NCI-H2081 treated with DMSO at 0.1 percent for 48 hours (cell line): Measurements from ENCODE around the gene SETBP1.

Experiments
- DNase-seq: peaks from one replicate; lab custom pipeline; 2025; lab: John Stamatoyannopoulos, UW

Gene SETBP1

DNA sequence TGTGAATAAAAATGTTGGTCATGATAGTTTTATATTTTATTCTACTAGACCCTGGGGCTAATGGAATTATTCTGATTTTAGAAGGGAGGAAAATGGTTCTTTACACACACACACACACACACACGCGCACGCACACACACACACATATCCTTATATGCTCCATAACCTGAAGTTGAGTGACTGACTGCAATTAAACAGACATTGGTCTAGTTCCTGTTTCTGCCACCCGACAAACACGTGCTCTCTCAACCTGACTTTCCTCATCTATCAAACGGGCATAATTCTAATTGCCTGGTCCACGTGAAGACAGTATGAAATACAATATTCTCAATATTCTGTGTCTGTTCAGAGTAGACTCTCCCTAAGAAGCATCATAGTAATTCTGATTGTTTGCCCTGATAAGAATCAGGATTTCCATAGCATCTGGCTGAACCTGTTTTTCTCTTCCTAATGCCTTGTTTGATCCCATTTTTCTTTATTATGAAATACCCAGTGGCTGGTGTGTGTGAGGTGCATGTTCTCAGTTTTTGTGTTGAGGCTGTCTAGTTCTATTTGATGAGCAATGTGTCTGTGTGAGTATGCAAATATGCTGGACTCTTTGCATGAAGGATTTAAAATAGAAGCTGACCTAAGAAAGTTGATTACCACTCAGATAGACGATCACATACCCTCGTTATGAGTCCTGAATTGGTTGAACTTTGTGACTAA, 51.0 kb downstream of the SETBP1 start:
- no peak for DNase-seq

DNA sequence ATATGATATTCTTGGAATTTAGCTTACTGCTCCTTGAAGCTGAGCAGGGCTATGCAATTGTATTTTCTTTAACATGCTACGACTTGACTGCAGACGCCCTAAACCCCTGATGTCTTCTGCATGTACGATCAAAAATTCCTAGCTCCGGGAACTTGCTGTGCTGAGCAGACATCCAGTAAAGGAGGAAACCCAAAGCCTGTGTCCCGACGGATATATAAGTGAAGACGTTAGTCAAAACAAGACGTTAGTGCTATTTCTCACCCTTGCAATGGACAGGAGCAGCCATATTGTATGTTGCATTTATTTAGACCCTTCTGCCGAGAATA, 51.5 kb downstream of the SETBP1 start:
- DNase-seq, result no peak

DNA sequence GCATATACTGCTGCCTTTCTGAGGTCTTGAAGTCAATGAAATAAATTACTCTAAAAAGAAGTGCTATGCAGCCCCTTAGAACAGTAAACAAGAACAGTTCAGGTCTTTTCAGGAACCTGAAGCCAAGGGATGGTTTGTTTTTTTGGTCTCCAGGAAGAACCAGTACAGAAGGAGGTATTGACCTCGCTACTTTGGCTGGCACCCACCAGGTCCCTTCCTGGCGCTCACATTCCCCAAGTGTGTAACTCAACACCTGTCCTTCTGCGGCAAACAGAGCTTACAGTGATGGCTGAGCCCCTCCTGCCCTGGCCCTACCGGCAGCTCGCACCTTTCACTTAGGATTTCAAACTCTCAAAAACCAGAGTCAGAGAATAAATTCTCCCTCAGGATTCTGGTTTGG, 51.9 kb downstream of the SETBP1 start:
- no peak for DNase-seq

GRCh38 chr18:44733069-44733753, 52.5 kb downstream of the SETBP1 start:
- DNase-seq, result no peak

DNA sequence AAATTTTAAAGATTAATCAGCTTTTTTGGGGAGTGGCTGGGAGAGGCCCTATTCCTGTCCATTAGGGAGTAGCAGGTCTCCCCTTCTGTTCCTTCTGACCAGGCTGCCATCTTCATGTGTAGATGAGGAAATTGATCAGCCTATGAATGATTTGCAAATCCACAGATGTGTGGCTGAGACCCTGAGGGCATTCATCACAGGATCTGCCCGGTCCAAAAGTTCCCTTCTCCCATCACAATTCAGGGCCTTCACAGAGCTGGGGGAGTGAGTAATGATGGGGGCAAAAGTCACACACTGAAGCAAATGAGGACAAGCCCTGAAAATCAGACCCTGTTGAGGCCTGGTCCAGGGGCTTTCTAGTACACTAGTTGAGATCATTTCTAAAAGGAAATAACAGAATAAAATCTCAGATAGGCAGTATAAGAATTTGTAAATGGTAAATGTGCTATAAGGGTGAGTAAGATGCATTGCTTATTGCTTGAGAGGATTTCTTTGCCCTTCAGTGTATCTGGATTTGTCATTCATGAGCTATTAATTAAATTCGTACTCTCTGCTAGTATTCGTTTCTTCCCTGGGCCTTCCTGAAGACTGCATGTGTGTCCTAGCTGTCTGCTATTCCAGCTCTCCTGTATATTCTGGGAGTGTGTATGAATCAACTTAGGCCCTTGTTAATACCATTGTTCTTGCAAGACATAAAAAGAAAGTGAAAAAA, 53.2 kb downstream of the SETBP1 start:
- no peak for DNase-seq

- no peak for DNase-seq
Observed at GRCh38 chr18:44735096-44735495, 54.4 kb downstream of the SETBP1 start.

GRCh38 chr18:44736664-44737380, 56.1 kb downstream of the SETBP1 start:
- DNase-seq, result no peak

DNA sequence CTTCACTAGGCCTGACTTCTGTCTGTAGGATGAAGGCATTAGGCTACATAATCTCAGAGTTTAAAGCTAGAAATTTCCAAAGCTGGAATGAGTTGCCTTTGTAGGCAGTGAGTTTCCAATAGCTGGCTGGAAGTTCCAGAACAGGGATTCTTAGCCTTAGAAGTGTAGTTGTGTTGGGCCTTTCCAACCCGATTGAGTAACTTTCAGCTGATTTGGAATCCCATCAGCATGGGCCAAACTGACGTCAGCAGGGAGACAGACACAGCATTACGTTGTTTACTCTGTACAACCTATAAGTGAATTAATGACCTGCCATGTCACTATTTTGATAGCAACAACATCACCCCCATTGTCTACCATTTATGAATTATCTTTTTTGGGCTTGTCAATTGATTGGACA, 56.9 kb downstream of the SETBP1 start:
- DNase-seq, result no peak

DNA sequence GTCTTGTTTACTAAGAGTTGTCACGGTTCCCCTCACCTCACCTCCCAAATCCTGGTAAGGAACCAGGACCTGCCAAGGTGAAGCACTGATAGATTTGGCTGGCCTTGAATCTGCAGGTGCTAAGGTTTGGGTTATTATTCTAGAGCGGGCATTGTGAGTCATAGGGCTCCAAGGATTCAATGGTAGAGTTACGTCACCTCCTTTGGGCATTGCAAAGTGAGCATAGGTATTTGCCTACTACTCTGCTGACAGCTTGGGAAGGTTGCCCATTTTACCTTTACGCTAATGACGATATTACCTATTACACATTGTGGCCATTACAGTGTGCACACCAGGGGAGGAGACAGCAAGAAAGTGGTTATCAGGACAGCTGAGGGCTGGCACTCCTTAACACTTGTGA, 59.3 kb downstream of the SETBP1 start:
- no peak for DNase-seq

DNA sequence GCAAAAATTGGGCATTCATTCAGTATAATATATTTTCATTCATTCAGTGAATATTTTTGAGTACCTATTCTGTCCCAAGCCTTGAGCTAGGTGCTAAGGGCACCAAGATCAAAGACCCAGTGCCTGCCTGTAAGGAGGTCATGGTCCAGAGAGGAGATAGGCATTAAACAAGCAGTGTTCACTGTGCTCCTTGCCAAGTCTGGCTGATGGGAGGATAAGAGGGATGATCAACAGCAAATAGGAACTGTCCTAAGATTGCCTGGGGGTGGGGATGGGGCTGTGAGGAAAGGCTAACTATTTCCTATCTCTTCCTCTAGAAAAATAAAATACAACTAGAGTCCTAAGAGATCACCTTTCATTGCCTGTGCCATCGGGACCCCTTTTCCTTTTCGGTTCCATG, 60.4 kb downstream of the SETBP1 start:
- DNase-seq, result no peak

DNA sequence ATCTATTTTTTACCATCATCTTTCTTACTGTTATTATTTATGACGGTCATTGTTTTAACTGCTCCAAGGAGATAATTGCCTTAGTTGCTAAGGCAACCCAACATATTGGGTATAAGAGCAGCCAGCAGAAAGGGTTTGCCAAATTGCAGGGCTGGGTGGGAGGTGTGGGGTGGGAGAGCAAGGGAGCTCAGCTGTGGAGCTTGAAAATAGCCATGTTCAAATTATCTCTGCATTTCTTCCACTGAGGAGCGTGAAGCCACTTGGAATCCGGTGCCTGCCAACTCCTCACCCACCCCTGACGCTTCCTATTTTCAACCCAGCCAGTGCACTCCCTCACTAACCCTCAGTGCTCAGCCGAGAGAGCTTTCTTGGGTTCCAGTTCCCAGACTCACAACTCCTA, 60.8 kb downstream of the SETBP1 start:
- no peak for DNase-seq

DNA sequence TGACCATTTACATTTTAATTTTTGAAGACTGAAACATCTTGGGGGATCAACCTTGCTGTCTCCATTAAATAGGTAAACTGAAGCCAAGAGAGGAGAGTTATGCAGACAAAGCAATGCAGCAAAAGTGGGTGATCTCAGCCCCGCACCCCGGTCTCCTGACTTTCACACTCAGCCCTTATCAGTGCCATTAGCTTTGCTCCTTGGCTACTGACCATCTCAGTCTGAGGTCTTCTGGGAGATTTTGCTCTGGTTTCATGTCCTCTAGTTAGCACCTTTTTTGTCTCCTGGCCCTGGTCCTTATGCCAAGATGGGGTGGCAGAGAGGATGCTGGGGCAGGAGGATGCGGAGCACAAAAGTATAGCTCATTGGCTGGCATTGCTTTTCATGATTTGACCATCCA, 61.4 kb downstream of the SETBP1 start:
- no peak for DNase-seq

- peak; percentile 90 for DNase-seq
Observed at GRCh38 chr18:44742718-44743311, 62.1 kb downstream of the SETBP1 start.

DNA sequence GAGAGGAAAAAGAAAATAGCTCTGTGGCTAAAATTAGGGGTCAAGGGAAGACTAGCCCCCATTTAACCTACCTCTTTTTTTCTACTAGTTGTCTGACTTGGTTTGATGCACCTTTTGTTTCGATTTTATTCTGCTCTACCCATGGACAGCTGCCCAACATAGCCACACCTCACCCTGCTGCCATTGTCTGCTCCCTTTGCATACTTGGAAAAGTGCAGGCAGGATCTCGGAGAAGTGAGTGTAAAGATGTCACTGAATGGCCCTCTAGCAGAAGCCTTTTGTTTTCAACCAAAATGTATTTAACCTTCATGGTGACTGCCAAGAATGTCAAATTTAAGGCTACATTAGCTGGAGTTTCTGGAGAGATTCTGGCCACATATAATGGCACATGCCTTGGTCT, 62.9 kb downstream of the SETBP1 start:
- no peak for DNase-seq

GRCh38 chr18:44744161-44745121, 63.8 kb downstream of the SETBP1 start:
- no peak for DNase-seq

DNA sequence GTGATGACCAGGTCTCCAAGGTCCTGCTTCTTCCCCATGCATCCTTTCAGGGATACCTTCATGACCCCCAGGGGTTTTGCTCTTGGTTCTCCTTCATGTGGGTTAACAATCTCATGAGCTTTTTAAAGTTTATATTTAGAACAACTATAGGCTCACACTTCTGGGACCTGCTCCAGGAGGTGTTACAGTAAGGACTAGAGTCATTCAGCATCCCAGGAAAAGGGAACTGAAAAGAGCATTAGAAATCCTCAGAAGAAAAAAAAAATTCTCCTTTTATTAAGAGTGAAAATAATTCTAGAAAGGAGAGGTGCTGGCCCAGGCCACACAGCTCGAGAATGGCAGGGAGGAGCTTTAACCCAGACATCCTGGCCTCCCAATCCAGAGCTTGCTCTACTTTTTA, 66.5 kb downstream of the SETBP1 start:
- no peak for DNase-seq

- DNase-seq, result no peak
Observed at GRCh38 chr18:44748582-44748981, 67.9 kb downstream of the SETBP1 start.

DNA sequence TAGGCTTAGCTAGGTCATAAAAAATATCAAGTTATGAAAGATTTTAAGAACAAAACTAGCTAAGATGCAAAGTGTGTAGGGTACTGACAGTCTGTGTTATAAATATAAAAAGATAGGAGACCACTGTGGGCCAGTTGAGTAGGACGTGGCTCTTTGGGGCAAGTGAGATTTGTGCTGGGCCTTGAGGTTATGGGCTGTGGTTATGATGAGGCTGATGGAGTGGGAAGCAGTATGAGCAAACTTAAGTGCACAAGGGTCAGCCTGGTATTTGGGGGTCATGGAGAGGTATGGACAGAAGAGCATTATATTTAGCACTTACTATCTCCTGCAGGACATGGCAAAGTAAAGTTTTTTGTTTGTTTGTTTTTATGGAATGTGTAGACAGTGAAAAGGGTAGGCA, 70.1 kb downstream of the SETBP1 start:
- DNase-seq, result no peak

- DNase-seq, result no peak
Observed at GRCh38 chr18:44754567-44754966, 73.9 kb downstream of the SETBP1 start.

- DNase-seq, result no peak
Observed at GRCh38 chr18:44758861-44759631, 78.4 kb downstream of the SETBP1 start.
